ENCODE measurements around the gene BPIFB3.
"Not testable (repeated sequence)": the region's sequence is repeated elsewhere in the genome, so short reads cannot be mapped to it uniquely, and the experiment has no call there.

GRCh38 chr20:33115501-33115900 is 61.8 kb downstream of the BPIFB3 start:
- TF ChIP-seq TAF1 (IDR thresholded peaks at IDR 0.05; ENCODE audit: low read depth, low read length); SPI1 (IDR thresholded peaks at IDR 0.05; ENCODE audit: low read depth, low read length); POLR2AphosphoS5 (IDR thresholded peaks at IDR 0.05; ENCODE audit: low read depth, low read length); POLR2A (IDR thresholded peaks at IDR 0.05; ENCODE audit: low read depth, low read length); POU2F2 (IDR thresholded peaks at IDR 0.05; ENCODE audit: low read depth, low read length); PAX5 (IDR thresholded peaks at IDR 0.05; ENCODE audit: insufficient read depth, low read length, severe bottlenecking): not testable (repeated sequence)
